Measurements from ENCODE around the gene CMAS. TPM values are rescaled to one million over a fixed set of nuclear protein-coding genes. Genes with fewer than 3 reads are reported as not detected.
"Not testable (repeated sequence)": the region's sequence is repeated elsewhere in the genome, so short reads cannot be mapped to it uniquely, and the experiment has no call there.

The CMAS gene
- 24.7 to 27.5 TPM (median 27.2 TPM) in 3 replicates for total RNA-seq

DNA sequence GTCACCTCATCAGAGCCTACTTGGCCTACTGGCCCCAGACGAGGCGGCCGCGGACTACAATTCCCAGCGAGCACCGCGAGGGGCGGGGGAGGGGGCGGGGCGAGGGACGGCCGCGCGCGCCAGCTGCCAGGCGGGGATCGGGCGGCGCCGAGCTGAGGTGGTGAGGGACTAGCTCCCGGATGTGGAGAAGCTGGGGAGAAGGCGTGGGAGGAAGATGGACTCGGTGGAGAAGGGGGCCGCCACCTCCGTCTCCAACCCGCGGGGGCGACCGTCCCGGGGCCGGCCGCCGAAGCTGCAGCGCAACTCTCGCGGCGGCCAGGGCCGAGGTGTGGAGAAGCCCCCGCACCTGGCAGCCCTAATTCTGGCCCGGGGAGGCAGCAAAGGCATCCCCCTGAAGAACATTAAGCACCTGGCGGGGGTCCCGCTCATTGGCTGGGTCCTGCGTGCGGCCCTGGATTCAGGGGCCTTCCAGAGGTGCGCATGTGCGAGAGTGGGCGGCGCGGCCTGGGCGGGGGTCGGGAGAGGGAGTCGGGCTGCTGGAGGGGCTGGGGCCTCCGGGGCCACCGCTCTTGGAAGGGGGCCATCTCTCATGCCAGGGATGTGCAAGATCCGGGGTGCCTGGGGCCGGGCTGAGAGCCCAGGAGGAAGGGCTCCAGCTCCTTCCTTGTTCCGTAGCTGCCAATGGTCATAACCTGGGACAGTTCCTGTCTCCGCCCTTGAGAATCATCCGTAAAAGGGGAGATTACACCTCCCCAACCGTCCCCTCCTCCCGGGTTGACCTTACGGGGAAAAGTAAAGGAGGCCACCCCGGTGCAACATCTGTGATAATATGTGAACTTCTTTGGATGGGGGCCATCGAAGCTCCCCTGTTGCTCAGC lies at the start of gene CMAS:
CMAS (plus strand) TSS at position 129 of the 878 bp plus-strand sequence; CDS start at position 215, 86 bp downstream.
- H3K9me3 Mint-ChIP-seq, result no peaks in the 10 kb centered on the region
- DNase-seq (ENCODE audit: low spot score in 2 of 2, unreplicated experiment in 2 of 2), result peak; percentile 56 to 74
- TF ChIP-seq, protein P1, sequence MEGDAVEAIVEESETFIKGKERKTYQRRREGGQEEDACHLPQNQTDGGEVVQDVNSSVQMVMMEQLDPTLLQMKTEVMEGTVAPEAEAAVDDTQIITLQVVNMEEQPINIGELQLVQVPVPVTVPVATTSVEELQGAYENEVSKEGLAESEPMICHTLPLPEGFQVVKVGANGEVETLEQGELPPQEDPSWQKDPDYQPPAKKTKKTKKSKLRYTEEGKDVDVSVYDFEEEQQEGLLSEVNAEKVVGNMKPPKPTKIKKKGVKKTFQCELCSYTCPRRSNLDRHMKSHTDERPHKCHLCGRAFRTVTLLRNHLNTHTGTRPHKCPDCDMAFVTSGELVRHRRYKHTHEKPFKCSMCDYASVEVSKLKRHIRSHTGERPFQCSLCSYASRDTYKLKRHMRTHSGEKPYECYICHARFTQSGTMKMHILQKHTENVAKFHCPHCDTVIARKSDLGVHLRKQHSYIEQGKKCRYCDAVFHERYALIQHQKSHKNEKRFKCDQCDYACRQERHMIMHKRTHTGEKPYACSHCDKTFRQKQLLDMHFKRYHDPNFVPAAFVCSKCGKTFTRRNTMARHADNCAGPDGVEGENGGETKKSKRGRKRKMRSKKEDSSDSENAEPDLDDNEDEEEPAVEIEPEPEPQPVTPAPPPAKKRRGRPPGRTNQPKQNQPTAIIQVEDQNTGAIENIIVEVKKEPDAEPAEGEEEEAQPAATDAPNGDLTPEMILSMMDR (IDR thresholded peaks at IDR 0.05; ENCODE audit: unreplicated experiment), result no peak
- H3K27ac Mint-ChIP-seq, result peak within 1 kb of the TSS; percentile 92
- peak within 1 kb of the TSS; percentile 95 for H3K4me3 Mint-ChIP-seq
- peaks cover 12% of the 10 kb centered on the region for H3K4me1 Mint-ChIP-seq
- no peaks in the 10 kb centered on the region for H3K27me3 Mint-ChIP-seq (ENCODE audit: low read depth)
- no peaks in the 10 kb centered on the region for H3K36me3 Mint-ChIP-seq

DNA sequence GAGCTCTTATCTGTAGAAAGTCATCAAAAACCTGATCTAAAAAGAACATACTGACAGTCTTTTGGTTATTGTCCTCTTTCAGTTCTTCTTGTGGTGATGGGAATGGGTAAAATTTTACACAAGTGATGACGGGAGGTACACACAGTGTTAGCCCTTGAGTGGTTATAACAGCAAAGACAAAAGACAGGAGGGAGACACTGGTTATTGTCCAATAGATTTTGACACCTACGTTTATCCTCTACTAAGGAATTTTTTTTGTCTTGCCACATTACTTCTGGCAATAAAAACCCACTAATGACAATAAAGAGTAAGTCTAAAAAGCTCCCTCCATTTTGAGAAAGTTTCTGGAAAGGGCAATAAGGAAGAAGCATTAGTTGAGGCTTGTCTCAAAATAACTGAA lies 47.7 kb upstream of the CMAS start:
- TF ChIP-seq, protein P1 (IDR thresholded peaks at IDR 0.05; ENCODE audit: unreplicated experiment), result no peak
- Mint-ChIP-seq H3K27me3 (ENCODE audit: low read depth) (peaks cover 14% of the 10 kb centered on the region), H3K9me3 (no peaks in the 10 kb centered on the region), H3K36me3 (no peaks in the 10 kb centered on the region), H3K4me3 (no peak overlapping the region), H3K27ac (no peak overlapping the region), H3K4me1 (no peaks in the 10 kb centered on the region)
- DNase-seq (ENCODE audit: low spot score in 2 of 2, unreplicated experiment in 2 of 2), result no peak

DNA sequence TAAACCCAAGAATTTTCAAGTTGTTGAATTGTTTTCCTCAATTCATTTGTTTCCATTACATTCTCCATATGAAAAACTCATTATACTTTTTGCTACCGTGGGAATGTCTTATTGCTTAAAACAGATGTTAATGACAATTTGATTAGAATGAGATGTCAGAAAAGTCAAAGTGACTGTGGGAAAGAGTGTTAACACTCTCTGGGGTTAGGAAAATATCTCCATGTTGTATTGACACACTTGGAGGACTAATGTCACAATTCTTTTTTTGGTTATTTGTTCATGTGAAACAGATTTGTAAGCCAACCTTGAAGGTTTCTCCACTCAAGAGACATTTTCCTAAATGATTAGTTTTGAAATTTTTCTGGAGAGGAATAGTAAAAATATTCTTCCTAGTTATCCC lies 47.2 kb upstream of the CMAS start:
- DNase-seq (ENCODE audit: low spot score in 2 of 2, unreplicated experiment in 2 of 2), result no peak
- H3K27ac Mint-ChIP-seq, result no peak overlapping the region

DNA sequence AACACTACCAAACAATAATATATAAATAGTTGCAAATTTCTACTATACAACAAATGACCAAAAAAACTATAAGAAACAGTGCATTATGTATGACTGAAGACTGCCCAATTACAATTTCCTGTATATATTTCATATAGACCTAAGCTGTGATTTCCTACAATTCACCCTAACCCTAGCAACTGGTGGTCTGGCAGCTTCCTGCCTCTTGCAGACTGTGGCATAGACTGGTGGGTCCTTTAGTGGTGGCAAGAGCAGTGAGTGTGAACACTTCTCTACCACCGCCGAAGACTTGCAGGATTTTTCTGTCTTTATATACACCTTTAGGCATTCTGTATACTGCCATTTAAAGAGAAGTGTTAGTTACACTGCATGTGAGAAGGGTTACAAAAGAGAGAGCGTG lies 43.6 kb upstream of the CMAS start:
- Mint-ChIP-seq H3K4me1 (no peaks in the 10 kb centered on the region), H3K4me3 (no peak overlapping the region), H3K9me3 (peaks cover under 1% of the 10 kb centered on the region), H3K27ac (no peak overlapping the region), H3K36me3 (no peaks in the 10 kb centered on the region), H3K27me3 (ENCODE audit: low read depth) (peaks cover 5% of the 10 kb centered on the region)
- TF ChIP-seq, protein P1 (IDR thresholded peaks at IDR 0.05; ENCODE audit: unreplicated experiment), result no peak
- DNase-seq (ENCODE audit: low spot score in 2 of 2, unreplicated experiment in 2 of 2), result no peak

More for the DNA sequence above, 47.2 kb upstream of the CMAS start:
- TF ChIP-seq, protein P1 (IDR thresholded peaks at IDR 0.05; ENCODE audit: unreplicated experiment), result no peak
- Mint-ChIP-seq H3K36me3 (no peaks in the 10 kb centered on the region), H3K4me1 (no peaks in the 10 kb centered on the region), H3K4me3 (no peak overlapping the region), H3K27me3 (ENCODE audit: low read depth) (peaks cover 14% of the 10 kb centered on the region), H3K9me3 (no peaks in the 10 kb centered on the region)

DNA sequence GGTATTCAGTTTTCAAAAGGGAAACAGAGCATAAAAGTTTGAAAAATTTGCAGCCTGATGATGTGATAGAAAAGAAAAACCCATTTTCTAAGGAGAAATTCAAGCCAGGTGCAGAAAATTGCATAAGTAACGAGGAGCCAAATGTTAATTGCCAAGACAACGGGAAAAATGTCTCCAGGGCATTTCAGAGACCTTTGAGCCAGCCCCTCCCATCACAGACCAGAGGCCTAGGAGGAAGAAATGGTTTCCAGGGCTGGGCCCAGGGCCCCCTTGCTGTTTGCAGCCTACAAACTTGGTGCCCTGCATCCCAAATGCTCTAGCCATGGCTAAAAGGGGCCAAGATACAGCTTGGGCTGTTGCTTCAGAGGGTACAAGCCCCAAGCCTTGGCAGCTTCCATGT lies 38.2 kb upstream of the CMAS start:
- H3K27me3 Mint-ChIP-seq (ENCODE audit: low read depth); H3K36me3 Mint-ChIP-seq; DNase-seq (ENCODE audit: low spot score in 2 of 2, unreplicated experiment in 2 of 2); H3K27ac Mint-ChIP-seq; H3K4me1 Mint-ChIP-seq; H3K9me3 Mint-ChIP-seq; H3K4me3 Mint-ChIP-seq: not testable (repeated sequence)

DNA sequence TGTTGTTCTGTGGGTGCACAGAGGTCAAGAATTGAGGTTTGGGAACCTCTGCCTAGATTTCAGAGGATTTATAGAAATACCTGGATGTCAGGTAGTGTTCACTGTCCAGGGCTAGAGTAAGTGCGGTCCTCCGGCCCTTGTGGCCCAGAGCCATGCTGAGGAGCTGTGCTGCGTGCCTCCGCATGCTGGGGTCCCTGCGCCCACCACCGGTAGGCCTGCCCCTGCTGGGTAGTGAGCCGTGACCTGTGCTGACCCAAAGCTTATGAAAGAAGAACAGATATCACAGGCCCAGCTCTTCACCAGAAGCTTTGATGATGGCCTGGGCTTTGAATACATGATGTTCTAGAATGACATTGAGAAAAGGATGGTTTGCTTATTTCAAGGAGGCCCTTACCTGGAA lies 37.8 kb upstream of the CMAS start:
- TF ChIP-seq, protein P1 (IDR thresholded peaks at IDR 0.05; ENCODE audit: unreplicated experiment), result no peak

More for the DNA sequence above, 37.8 kb upstream of the CMAS start:
- Mint-ChIP-seq H3K9me3 (peaks cover 8% of the 10 kb centered on the region), H3K4me3 (no peak overlapping the region), H3K27me3 (ENCODE audit: low read depth) (peaks cover 3% of the 10 kb centered on the region), H3K27ac (no peak overlapping the region), H3K4me1 (no peaks in the 10 kb centered on the region), H3K36me3 (no peaks in the 10 kb centered on the region)
- no peak for DNase-seq (ENCODE audit: low spot score in 2 of 2, unreplicated experiment in 2 of 2)

All from mesothelial cell of epicardium (in vitro differentiated cells).